Osteocyte (in vitro differentiated cells): ENCODE results near the gene HOXA6. TPM values are rescaled to one million over a fixed set of nuclear protein-coding genes. Genes with fewer than 3 reads are reported as not detected.

Source experiments
- DNase-seq: peaks from one replicate; pipeline ENCODE4 v3.0.0; 2021; ENCODE audit warnings: mixed read lengths; ENCODE audit not compliant: unreplicated experiment; ENCODE audit errors: extremely low spot score
- H3K27ac Mint-ChIP-seq: one replicate; pipeline ENCODE4 v1.8.0; 2021; ENCODE audit warnings: mild to moderate bottlenecking, mixed read lengths; ENCODE audit not compliant: unreplicated experiment
- H3K27me3 Mint-ChIP-seq: one replicate; pipeline ENCODE4 v1.8.0; 2021; ENCODE audit warnings: mixed read lengths; ENCODE audit not compliant: unreplicated experiment
- H3K36me3 Mint-ChIP-seq: one replicate; pipeline ENCODE4 v1.8.0; 2021; ENCODE audit warnings: mixed read lengths; ENCODE audit not compliant: unreplicated experiment
- H3K4me1 Mint-ChIP-seq: one replicate; pipeline ENCODE4 v1.8.0; 2021; ENCODE audit warnings: mixed read lengths; ENCODE audit not compliant: unreplicated experiment
- H3K4me3 Mint-ChIP-seq: one replicate; pipeline ENCODE4 v1.8.0; 2021; ENCODE audit warnings: mild to moderate bottlenecking, moderate library complexity, mixed read lengths; ENCODE audit not compliant: unreplicated experiment
- H3K9me3 Mint-ChIP-seq: one replicate; pipeline ENCODE4 v1.8.0; 2021; ENCODE audit warnings: mixed read lengths; ENCODE audit not compliant: unreplicated experiment
- total RNA-seq: library from RNA; stranded (reverse); gene quantifications from 2 replicates; pipeline ENCODE4 v1.2.1, GENCODE V29; 2021
- TF ChIP-seq, protein P1 (sequence below): fragments of 200-600 bp; sonication (generic); IDR thresholded peaks from 2 replicates; pipeline ENCODE4 v1.5.0; 2021; ENCODE audit warnings: antibody characterized with exemption, mild to moderate bottlenecking, moderate library complexity

Gene HOXA6
- total RNA-seq, 1 donor from 2014 or later = not detected

DNA sequence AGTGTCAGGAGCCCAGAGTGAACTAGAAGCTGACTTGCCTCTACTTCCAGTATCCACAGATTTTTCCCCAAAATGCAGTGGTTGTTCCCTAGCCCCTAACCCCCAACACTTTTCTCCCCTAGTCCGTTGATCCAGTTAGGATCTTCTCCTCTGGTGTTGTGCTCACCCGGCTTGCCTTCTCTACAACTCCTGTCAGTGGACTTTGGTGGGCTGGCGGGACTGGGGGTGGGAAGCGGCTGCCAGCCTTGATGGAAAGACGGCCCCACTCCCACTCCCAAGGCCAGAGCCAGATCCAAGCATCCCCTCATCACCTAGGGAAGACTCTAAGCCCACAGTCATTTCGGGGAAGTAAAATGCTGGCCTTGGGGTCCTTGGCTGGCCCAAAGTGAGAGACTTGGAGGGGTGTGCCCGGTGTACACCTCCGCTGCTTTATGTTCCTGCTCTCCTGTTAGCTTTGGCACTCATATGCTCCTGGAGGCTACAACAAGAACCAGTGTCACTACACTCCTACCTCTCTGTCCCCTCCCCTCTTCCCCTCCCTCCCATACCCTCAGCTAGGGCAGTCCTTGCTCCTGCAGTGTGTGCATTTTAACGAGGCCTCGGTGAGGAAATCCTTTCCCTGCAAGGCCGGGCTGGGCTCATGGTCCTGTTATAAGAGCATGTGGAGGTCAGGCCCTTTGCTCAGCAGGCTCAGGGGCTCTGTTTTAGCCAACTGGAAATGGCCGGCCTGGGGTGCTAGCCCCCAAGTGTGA lies 27.5 kb upstream of the HOXA6 start:
- Mint-ChIP-seq H3K27me3 (peaks cover 85% of the 10 kb centered on the region), H3K27ac (no peak overlapping the region), H3K4me3 (peak overlapping the region; percentile 32), H3K36me3 (no peaks in the 10 kb centered on the region), H3K4me1 (peaks cover 13% of the 10 kb centered on the region), H3K9me3 (no peaks in the 10 kb centered on the region)
- no peak for DNase-seq
- TF ChIP-seq, protein P1, sequence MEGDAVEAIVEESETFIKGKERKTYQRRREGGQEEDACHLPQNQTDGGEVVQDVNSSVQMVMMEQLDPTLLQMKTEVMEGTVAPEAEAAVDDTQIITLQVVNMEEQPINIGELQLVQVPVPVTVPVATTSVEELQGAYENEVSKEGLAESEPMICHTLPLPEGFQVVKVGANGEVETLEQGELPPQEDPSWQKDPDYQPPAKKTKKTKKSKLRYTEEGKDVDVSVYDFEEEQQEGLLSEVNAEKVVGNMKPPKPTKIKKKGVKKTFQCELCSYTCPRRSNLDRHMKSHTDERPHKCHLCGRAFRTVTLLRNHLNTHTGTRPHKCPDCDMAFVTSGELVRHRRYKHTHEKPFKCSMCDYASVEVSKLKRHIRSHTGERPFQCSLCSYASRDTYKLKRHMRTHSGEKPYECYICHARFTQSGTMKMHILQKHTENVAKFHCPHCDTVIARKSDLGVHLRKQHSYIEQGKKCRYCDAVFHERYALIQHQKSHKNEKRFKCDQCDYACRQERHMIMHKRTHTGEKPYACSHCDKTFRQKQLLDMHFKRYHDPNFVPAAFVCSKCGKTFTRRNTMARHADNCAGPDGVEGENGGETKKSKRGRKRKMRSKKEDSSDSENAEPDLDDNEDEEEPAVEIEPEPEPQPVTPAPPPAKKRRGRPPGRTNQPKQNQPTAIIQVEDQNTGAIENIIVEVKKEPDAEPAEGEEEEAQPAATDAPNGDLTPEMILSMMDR = no peak

DNA sequence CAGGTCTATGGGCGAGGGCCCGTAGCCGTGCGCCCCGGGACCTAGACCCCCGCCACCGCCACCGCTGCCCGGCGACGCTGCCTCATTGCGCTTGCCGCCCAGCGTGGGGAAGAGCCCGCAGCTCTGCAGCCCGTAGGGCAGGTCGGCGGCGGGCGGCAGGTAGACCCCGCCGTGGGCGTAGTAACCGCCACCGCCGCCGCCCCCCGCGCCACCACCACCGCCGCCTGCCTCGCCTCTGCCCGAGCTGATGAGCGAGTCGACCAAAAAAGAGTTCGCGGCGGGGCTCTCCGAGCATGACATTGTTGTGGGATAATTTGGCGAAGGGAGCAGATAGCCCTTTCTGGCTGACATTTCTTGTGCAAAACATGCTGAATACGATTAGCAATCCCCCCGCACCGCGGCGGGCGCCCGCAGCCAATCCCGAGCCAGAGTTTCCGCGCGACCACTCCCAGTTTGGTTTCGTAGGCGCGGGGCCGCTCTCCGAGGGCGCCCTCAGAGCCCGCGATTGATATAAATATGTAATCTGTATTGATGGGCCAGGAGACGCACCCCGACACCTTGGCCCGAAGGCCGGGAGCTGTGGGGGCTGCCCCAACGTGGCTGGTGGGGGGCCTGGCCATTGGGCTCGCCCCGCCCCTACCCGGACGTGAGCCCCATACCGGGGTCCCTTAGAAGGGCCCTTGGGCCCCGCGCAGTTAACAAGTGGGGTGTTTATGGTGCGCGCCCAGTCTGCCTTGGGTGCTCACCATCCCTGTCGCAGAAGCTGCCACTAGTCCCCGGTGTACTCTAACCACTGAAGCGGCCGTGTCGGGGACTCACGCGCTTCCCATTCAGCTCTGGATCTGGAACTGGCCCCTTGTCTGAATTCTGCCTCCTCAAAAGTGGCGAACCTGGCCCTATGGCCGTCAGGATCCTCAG lies 26.6 kb upstream of the HOXA6 start, which contains the start of gene HOXA10:
HOXA10 (minus strand) TSS at position 365 of the 918 bp plus-strand sequence; CDS start at position 351, 14 bp downstream.
- no peak for DNase-seq
- Mint-ChIP-seq H3K27ac (no peak within 1 kb of the TSS), H3K4me1 (peaks cover 10% of the 10 kb centered on the region), H3K9me3 (no peaks in the 10 kb centered on the region), H3K27me3 (peaks cover 78% of the 10 kb centered on the region), H3K4me3 (peak within 1 kb of the TSS; percentile 57), H3K36me3 (no peaks in the 10 kb centered on the region)
- TF ChIP-seq, protein P1 = no peak

DNA sequence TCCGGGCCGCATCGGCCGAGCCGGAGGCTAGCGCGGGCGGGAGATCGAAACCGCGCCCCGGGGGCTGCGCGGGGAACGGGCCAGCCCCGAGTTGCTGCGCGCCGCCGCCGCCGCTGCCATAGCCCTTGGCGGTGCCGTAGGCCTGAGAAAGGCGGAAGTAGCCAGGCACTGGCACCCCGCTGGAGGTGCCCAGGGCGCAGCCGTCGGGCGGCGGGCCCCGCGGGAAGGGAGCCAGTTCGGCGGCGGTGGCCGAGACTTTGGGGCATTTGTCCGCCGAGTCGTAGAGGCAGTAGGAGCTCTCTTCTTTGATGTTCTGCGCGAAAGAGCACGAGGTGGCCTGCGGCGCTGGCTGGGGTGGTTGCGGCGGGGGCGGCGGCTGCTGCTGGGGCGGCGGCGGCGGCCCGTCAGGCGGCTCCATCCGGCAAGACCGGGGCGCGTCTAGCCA lies 26.0 kb upstream of the HOXA6 start:
- H3K36me3 Mint-ChIP-seq = peaks cover 2% of the 10 kb centered on the region
- H3K4me1 Mint-ChIP-seq = peaks cover 13% of the 10 kb centered on the region
- no peak overlapping the region for H3K4me3 Mint-ChIP-seq
- H3K27ac Mint-ChIP-seq = no peak overlapping the region
- no peak for DNase-seq
- TF ChIP-seq, protein P1 = no peak
- H3K27me3 Mint-ChIP-seq = peaks cover 78% of the 10 kb centered on the region
- H3K9me3 Mint-ChIP-seq = no peaks in the 10 kb centered on the region

DNA sequence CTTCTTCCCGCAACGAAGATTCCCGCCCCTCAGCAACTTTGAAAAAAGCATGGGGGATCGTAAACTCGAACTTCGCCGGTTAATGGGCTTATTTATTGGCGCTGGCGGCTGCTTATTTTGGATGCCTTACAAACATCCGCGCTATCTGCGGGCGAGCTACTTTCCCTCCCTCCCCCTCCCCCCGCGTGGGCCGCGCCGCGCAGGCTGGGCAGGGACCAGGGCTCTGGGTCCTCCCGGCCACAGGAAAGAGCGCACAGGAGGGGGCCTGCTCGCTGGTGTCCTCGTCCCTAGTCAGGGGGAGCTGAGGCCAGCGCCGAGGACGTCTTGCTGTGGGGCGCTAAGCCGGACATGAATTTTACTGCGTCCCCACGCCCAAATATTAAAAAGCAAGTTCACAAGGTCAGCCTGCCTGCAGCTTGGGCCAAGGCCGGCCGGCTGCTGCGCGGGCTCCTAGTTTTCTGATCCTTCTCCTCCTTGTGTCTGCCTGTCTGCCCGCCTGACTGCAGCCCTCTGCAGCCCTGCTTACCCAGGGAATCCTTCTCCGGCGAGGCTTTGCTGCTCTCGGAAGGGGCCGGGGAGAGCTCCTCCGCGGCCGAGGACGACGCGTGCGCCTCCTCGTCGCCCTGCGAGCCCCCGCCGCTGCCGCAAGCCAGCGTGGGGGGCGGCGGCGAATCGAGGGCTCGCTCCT lies 25.4 kb upstream of the HOXA6 start:
- H3K36me3 Mint-ChIP-seq = peaks cover 2% of the 10 kb centered on the region
- peak overlapping the region; percentile 57 for H3K4me3 Mint-ChIP-seq
- H3K9me3 Mint-ChIP-seq = no peaks in the 10 kb centered on the region
- no peak overlapping the region for H3K27ac Mint-ChIP-seq
- no peak for DNase-seq
- peaks cover 13% of the 10 kb centered on the region for H3K4me1 Mint-ChIP-seq
- H3K27me3 Mint-ChIP-seq = peaks cover 78% of the 10 kb centered on the region
- TF ChIP-seq, protein P1 = no peak
